Panc1 (cell line): ENCODE measurements around the gene CTLA4. TPM values are rescaled to one million over a fixed set of nuclear protein-coding genes. Genes with fewer than 3 reads are reported as not detected.

Experiments used
- ATAC-seq: fragments of 200-7000 bp; cut with Tn5 transposase; 2 replicates; pipeline ENCODE4 v1.9.1; 2020; ENCODE audit warnings: mild to moderate bottlenecking, moderate library complexity
- BruUV-seq: library from RNA; stranded (reverse); fragments of 400-500 nt; replicated peaks from 2 replicates; lab custom pipeline; 2021; lab: Mats Ljungman, UMichigan
- CTCF ChIA-PET: fragments of 300-600 bp; sonication (Branson Sonifier 250); formaldehyde crosslinking; loops from one replicate; lab custom pipeline; 2022; ENCODE audit warnings: antibody characterized with exemption; lab: Charles Lee
- POLR2A ChIA-PET: fragments of 300-600 bp; sonication (Branson Sonifier 250); formaldehyde crosslinking; loops from one replicate; lab custom pipeline; 2022; ENCODE audit warnings: antibody characterized with exemption; lab: Charles Lee
- DNase-seq: peaks from one replicate; pipeline ENCODE4 v3.0.0-alpha.2; 2010; ENCODE audit warnings: low read depth, low spot score
- H3K27ac ChIP-seq: 2 replicates; pipeline ENCODE4 v1.5.1; 2011; ENCODE audit warnings: mild to moderate bottlenecking, low read length, inconsistent platforms
- H3K27me3 ChIP-seq: fragments of 200-500 bp; sonication (Bioruptor generic); 2 replicates; pipeline ENCODE4 v1.6.0; 2014; ENCODE audit warnings: low read length, inconsistent platforms; ENCODE audit not compliant: control insufficient read depth, insufficient read depth
- H3K36me3 ChIP-seq: fragments of 200-500 bp; sonication (Bioruptor generic); 2 replicates; pipeline ENCODE4 v1.5.1; 2014; ENCODE audit warnings: inconsistent platforms, mild to moderate bottlenecking, low read length, moderate library complexity; ENCODE audit not compliant: control insufficient read depth, insufficient read depth
- H3K4me1 ChIP-seq: 2 replicates; pipeline ENCODE4 v1.5.1; 2011; ENCODE audit warnings: inconsistent platforms, mild to moderate bottlenecking, low read length, moderate library complexity; ENCODE audit not compliant: control insufficient read depth, insufficient read depth
- H3K4me3 ChIP-seq, 2 experiments: 2 replicates each; pipeline ENCODE4 v1.5.1; 2011 to 2012; ENCODE audit warnings: low read depth in 2 of 2, low read length in 2 of 2, mild to moderate bottlenecking in 2 of 2, inconsistent platforms in 1 of 2, moderate library complexity in 1 of 2
- H3K9me3 ChIP-seq: fragments of 200-500 bp; sonication (Bioruptor generic); 2 replicates; pipeline ENCODE4 v1.5.1; 2014; ENCODE audit warnings: low read depth, mild to moderate bottlenecking, inconsistent platforms, low read length, moderate library complexity; ENCODE audit not compliant: control insufficient read depth, insufficient read depth
- POLR2AphosphoS5 ChIP-seq: IDR thresholded peaks from 2 replicates; pipeline ENCODE4 v1.6.1; 2012; ENCODE audit warnings: mild to moderate bottlenecking, low read depth, low read length, moderate library complexity
- TCF7L2 ChIP-seq: IDR thresholded peaks from 2 replicates; pipeline ENCODE4 v1.6.1; 2011; ENCODE audit warnings: mild to moderate bottlenecking, low read depth, low read length, inconsistent platforms
- in situ Hi-C: cut with HindIII; loops from 2 replicates; pipeline ENCODE4 v1.10.0; 2016; ENCODE audit warnings: low sequenced_read_pairs, low pct_unique_long_range_greater_than_20kb
- intact Hi-C: fragments of 100-400 bp; cut with micrococcal nuclease; formaldehyde crosslinking; loops from one replicate; pipeline ENCODE4 v1.10.0; 2022; ENCODE audit not compliant: unreplicated experiment
- total RNA-seq: library from RNA; stranded (reverse); gene quantifications from one replicate; pipeline ENCODE4 v1.2.1, GENCODE V29; 2021; ENCODE audit not compliant: unreplicated experiment
- TF ChIP-seq, protein P1 (sequence below): fragments of 450-650 bp; IDR thresholded peaks from 2 replicates; pipeline ENCODE4 v1.5.1; 2017; ENCODE audit warnings: mild to moderate bottlenecking
- TF ChIP-seq, protein P2 (sequence below), 2 experiments: IDR thresholded peaks; 2 replicates each; pipeline ENCODE4 v1.6.1; 2011 to 2012; ENCODE audit warnings: low read depth in 2 of 2, control low read depth in 1 of 2, low read length in 1 of 2, mild to moderate bottlenecking in 1 of 2, moderate library complexity in 1 of 2; ENCODE audit not compliant: insufficient read depth in 1 of 2

Gene CTLA4
- total RNA-seq, 1 experiment from 2014 or later, result 0.08 TPM

DNA sequence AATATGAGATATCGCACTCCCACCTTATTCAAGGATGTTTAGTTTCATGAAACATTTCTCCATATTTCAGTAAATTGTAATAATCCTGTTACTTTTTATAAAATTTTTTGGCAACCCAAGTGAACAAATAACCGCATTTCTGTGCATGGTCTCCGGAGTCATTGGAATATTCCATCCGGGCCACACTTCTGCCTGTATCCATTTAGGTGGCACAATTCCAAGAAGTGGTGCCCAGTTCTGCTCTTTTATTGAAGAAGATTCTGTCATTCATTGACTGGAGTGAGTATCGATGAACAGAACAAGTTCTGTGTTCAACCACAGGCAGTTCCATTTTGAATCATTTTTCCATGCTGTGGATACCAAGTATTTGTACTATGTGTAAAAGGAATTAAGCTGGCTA is 42.4 kb downstream of the CTLA4 start:
- BruUV-seq, result no TSS peak
- TF ChIP-seq TCF7L2, result no peak
- TF ChIP-seq, protein P1, sequence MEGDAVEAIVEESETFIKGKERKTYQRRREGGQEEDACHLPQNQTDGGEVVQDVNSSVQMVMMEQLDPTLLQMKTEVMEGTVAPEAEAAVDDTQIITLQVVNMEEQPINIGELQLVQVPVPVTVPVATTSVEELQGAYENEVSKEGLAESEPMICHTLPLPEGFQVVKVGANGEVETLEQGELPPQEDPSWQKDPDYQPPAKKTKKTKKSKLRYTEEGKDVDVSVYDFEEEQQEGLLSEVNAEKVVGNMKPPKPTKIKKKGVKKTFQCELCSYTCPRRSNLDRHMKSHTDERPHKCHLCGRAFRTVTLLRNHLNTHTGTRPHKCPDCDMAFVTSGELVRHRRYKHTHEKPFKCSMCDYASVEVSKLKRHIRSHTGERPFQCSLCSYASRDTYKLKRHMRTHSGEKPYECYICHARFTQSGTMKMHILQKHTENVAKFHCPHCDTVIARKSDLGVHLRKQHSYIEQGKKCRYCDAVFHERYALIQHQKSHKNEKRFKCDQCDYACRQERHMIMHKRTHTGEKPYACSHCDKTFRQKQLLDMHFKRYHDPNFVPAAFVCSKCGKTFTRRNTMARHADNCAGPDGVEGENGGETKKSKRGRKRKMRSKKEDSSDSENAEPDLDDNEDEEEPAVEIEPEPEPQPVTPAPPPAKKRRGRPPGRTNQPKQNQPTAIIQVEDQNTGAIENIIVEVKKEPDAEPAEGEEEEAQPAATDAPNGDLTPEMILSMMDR, result peak; percentile 46; the same call in 1 of the 2 replicates
- TF ChIP-seq, protein P2, sequence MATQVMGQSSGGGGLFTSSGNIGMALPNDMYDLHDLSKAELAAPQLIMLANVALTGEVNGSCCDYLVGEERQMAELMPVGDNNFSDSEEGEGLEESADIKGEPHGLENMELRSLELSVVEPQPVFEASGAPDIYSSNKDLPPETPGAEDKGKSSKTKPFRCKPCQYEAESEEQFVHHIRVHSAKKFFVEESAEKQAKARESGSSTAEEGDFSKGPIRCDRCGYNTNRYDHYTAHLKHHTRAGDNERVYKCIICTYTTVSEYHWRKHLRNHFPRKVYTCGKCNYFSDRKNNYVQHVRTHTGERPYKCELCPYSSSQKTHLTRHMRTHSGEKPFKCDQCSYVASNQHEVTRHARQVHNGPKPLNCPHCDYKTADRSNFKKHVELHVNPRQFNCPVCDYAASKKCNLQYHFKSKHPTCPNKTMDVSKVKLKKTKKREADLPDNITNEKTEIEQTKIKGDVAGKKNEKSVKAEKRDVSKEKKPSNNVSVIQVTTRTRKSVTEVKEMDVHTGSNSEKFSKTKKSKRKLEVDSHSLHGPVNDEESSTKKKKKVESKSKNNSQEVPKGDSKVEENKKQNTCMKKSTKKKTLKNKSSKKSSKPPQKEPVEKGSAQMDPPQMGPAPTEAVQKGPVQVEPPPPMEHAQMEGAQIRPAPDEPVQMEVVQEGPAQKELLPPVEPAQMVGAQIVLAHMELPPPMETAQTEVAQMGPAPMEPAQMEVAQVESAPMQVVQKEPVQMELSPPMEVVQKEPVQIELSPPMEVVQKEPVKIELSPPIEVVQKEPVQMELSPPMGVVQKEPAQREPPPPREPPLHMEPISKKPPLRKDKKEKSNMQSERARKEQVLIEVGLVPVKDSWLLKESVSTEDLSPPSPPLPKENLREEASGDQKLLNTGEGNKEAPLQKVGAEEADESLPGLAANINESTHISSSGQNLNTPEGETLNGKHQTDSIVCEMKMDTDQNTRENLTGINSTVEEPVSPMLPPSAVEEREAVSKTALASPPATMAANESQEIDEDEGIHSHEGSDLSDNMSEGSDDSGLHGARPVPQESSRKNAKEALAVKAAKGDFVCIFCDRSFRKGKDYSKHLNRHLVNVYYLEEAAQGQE (IDR thresholded peaks at IDR 0.05; ENCODE audit: insufficient read depth in 1 of 2, low read depth in 2 of 2, low read length in 1 of 2), result no peak
- in situ Hi-C loops, result no loop called here

DNA sequence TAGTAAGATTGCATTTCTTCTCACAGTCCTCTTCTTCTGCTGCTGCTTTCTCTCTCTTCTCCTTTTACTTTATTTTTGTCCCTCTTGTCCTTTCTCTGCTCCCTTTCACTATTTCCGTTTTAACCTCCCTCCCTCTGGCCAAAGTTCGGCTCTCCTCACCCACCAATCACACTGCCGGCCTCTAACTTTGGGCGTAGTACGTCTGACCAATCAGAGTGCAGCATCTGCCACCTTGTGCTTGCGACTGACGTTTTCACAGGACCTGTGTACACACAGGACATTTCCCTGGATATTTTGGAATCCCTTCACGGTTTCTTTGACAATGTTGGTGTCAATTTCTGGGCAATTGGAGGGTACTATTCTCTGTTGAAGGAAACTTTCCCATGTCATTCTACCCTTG is 46.4 kb downstream of the CTLA4 start:
- intact Hi-C loops (loop anchor here (10.0 kb wide), 1 partner anchor 459 kb away; no protein-coding TSS in a partner anchor), in situ Hi-C loops (no loop called here)
- Histone ChIP-seq H3K9me3 (no peaks in the 10 kb centered on the region), H3K27ac (no peak overlapping the region), H3K27me3 (0 out of 2 replicates have a peak, but pooled peaks cover 3% of the 10 kb centered on the region), H3K36me3 (no peaks in the 10 kb centered on the region), H3K4me3 (no peak overlapping the region), H3K4me1 (no peaks in the 10 kb centered on the region)
- CTCF ChIA-PET, result no interaction called here
- TF ChIP-seq POLR2AphosphoS5 (no peak), TCF7L2 (no peak)
- TF ChIP-seq, protein P1, result no peak
- ATAC-seq, result no peak
- POLR2A ChIA-PET, result no interaction called here
- DNase-seq, result no peak
- BruUV-seq, result no TSS peak

More for the DNA sequence above, 42.4 kb downstream of the CTLA4 start:
- Histone ChIP-seq H3K4me3 (no peak overlapping the region), H3K4me1 (no peaks in the 10 kb centered on the region), H3K36me3 (no peaks in the 10 kb centered on the region), H3K27me3 (0 out of 2 replicates have a peak, but pooled peaks cover 3% of the 10 kb centered on the region), H3K27ac (no peak overlapping the region), H3K9me3 (no peaks in the 10 kb centered on the region)
- CTCF ChIA-PET, result interaction anchor here (0.7 to 1.1 kb wide), 3 partner anchors 10 to 38 kb away, joined by 3 to 4 read pairs (median 3); no protein-coding TSS in a partner anchor
- POLR2A ChIA-PET, result interaction anchor here (0.6 kb wide), 1 partner anchor 12 kb away, joined by 3 read pairs; no protein-coding TSS in a partner anchor
- DNase-seq (no peak), ATAC-seq (no peak)
- intact Hi-C loops, result loop anchor here (10.0 kb wide), 2 partner anchors 245 to 455 kb away; no protein-coding TSS in a partner anchor
